Right lobe of liver (tissue), 6 donors: ENCODE results near the gene SEMA4D. TPM values are rescaled to one million over a fixed set of nuclear protein-coding genes. Genes with fewer than 3 reads are reported as not detected.

Experiments
- ATAC-seq, 4 donors: fragments of 200-7000 bp; cut with Tn5 transposase; one replicate each; pipeline ENCODE4 v1.9.1; 2020; ENCODE audit warnings: mild to moderate bottlenecking in 4 of 4, moderate library complexity in 4 of 4
- DNase-seq, 3 donors: peaks; one replicate each; pipeline ENCODE4 v3.0.0-alpha.2; 2020
- H3K27ac ChIP-seq, 3 donors: fragments of 200-600 bp; one replicate each; pipeline ENCODE4 v1.8.0; 2022
- H3K27me3 ChIP-seq, 2 donors: fragments of 200-600 bp; one replicate each; pipeline ENCODE4 v1.8.0; 2022
- H3K36me3 ChIP-seq, 4 donors: fragments of 200-600 bp; sonication (generic) in 1 of 4; one replicate each; pipeline versions ENCODE4 v1.5.1 to v1.8.0; 2017 to 2022; ENCODE audit warnings: control low read depth in 1 of 4
- H3K4me1 ChIP-seq, 4 donors: fragments of 200-600 bp; sonication (generic) in 1 of 4; one replicate each; pipeline versions ENCODE4 v1.5.1 to v1.8.0; 2017 to 2022; ENCODE audit warnings: control low read depth in 1 of 4
- H3K4me3 ChIP-seq, 3 donors: fragments of 200-600 bp; one replicate each; pipeline ENCODE4 v1.8.0; 2022
- H3K9me3 ChIP-seq, 4 donors: fragments of 200-600 bp; sonication (generic) in 1 of 4; one replicate each; pipeline versions ENCODE4 v1.5.1 to v1.8.0; 2017 to 2022; ENCODE audit warnings: control low read depth in 1 of 4
- CTCF ChIP-seq, 4 donors: fragments of 200-600 bp in 3 of 4; fragments of 450-650 bp in 1 of 4; IDR thresholded peaks; one replicate each; pipeline versions ENCODE4 v1.5.1 to v1.8.0; 2016 to 2022; ENCODE audit warnings: antibody characterized with exemption in 4 of 4, mild to moderate bottlenecking in 2 of 4
- POLR2A ChIP-seq: fragments of 450-650 bp; IDR thresholded peaks from one replicate; pipeline ENCODE4 v1.6.1; 2017; ENCODE audit warnings: antibody characterized with exemption, mild to moderate bottlenecking
- whole genome bisulfite sequencing: methylation state at CpG from one replicate; pipeline ENCODE4 v1.1.6; 2018; ENCODE audit warnings: low coverage, low lambda C conversion rate; ENCODE audit not compliant: insufficient coverage; ENCODE audit errors: missing lambda C conversion rate; 5-methylcytosine and 5-hydroxymethylcytosine counted together
- intact Hi-C, 2 donors: fragments of 100-400 bp; cut with DNase I; formaldehyde crosslinking; loops; one replicate each; pipeline versions ENCODE4 v1.11.2 to v1.14.1; 2022
- total RNA-seq, 6 experiments: library from RNA; depleted of rRNA in 2 of 6; stranded (reverse); fragments of >200 nt in 2 of 6; fragmentation: NEBNext Ultra II Directional in 3 of 6; extraction: Animal tissue kit (Norgen Biotek cat#: 25700) in 3 of 6; gene quantifications; one replicate each; pipeline versions ENCODE4 v1.1.0 to v1.2.4, GENCODE V29; 2016 to 2023
- donor health status: DM: no; HTN: yes; CAD: no.
- donor health status: DM: no; HTN: no; CAD: no.
- donor health status: DM: no; HTN: no; CAD: no.
- donor health status: DM: no; HTN: yes; CAD: no.
- donor health status: DM: no; HTN: yes; CAD: no.

SEMA4D gene
- total RNA-seq, 6 experiments from 2014 or later = 2.0 to 7.5 (median 3.5) TPM

DNA sequence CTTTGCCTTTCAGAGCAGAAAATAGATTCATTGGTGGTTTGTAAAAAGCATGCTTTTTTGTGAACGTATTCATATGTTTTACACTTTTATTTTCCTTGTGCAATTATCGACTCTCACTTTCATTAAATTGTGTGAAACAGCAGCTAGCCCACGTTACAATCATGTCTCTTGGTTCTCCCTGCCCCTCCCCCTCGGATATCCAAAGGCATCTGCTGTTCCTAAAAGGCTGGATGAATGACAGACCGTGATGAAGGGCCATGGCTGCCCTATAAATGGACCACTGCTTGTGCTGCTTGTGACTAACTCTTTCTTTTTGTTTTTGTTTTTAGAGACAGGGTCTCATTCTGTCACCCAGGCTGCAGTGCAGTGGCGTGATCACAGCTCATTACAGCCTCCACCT lies 17.0 kb upstream of the SEMA4D start:
- H3K4me1 ChIP-seq = no peaks in the 10 kb centered on the region
- ATAC-seq = no peak
- intact Hi-C loops = no loop called here
- H3K27ac ChIP-seq = no peak overlapping the region
- 77% methylated on average over 6 of the region's 6 CpGs for WGBS
- H3K27me3 ChIP-seq = no peaks in the 10 kb centered on the region
- DNase-seq = no peak
- H3K9me3 ChIP-seq = no peaks in the 10 kb centered on the region
- no peak overlapping the region for H3K4me3 ChIP-seq
- TF ChIP-seq POLR2A (no peak), CTCF (IDR thresholded peaks at IDR 0.05) (no peak)
- H3K36me3 ChIP-seq = no peaks in the 10 kb centered on the region

DNA sequence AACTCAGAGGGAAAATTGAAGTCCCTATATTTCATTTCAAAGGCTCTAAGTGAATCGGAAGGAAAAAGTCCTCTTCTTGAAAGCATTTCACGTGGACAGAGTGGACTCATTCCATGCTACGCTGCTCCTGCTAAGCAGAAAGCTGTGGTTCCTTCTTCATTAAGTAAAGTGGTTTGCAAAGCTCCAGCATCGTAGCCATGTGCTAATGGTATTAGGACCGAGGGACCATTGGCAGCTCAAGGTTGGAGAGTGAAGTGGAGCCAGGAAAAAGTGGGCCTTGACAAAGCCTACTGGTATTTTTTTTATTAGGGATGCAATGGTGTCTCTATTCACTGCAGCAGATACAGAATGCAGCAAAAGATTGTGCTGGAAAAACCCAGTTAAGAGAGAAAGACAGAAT lies 16.4 kb upstream of the SEMA4D start:
- Histone ChIP-seq H3K27me3 (no peaks in the 10 kb centered on the region), H3K4me3 (no peak overlapping the region), H3K27ac (no peak overlapping the region), H3K4me1 (no peaks in the 10 kb centered on the region), H3K36me3 (no peaks in the 10 kb centered on the region), H3K9me3 (no peaks in the 10 kb centered on the region)
- TF ChIP-seq POLR2A (no peak), CTCF (IDR thresholded peaks at IDR 0.05) (no peak)
- intact Hi-C loops = no loop called here
- WGBS = 61% methylated on average over 5 of the region's 5 CpGs
- DNase-seq (no peak), ATAC-seq (no peak)

- no peak for ATAC-seq
- TF ChIP-seq POLR2A (no peak), CTCF (IDR thresholded peaks at IDR 0.05) (no peak)
- intact Hi-C loops = no loop called here
- DNase-seq = no peak
- 75% methylated on average over 3 of the region's 3 CpGs for WGBS
- H3K4me1 ChIP-seq = no peaks in the 10 kb centered on the region
- no peak overlapping the region for H3K27ac ChIP-seq
- no peaks in the 10 kb centered on the region for H3K27me3 ChIP-seq
- H3K36me3 ChIP-seq = no peaks in the 10 kb centered on the region
- no peak overlapping the region for H3K4me3 ChIP-seq
- no peaks in the 10 kb centered on the region for H3K9me3 ChIP-seq
These were observed 15.9 kb upstream of the SEMA4D start for GRCh38 chr9:89513837-89514236.

DNA sequence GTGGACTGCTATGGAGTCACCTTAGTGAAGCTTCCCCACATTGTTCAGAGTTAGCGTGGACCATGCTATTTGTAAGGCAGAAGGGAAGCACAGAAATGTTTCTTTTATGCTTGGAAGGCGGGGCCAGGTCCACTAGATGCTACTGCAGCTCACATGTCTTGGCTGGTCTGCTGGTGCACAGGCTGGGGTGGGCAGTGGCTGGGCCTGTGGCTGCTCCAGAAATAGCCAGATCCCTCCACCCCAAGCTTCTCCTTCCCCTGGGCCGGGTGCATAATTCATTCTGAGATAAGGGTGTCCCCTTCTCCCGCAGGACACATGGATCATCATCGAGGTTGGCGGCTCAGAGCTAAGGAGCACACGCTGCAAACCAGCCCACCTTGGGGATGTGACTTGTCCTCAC lies 14.5 kb upstream of the SEMA4D start:
- DNase-seq (no peak), ATAC-seq (no peak)
- Histone ChIP-seq H3K27me3 (no peaks in the 10 kb centered on the region), H3K36me3 (no peaks in the 10 kb centered on the region), H3K4me3 (no peak overlapping the region), H3K9me3 (no peaks in the 10 kb centered on the region), H3K27ac (no peak overlapping the region), H3K4me1 (no peaks in the 10 kb centered on the region)
- TF ChIP-seq POLR2A (no peak), CTCF (IDR thresholded peaks at IDR 0.05) (no peak)
- intact Hi-C loops = no loop called here
- WGBS = 100% methylated on average over 1 of the region's 7 CpGs

- intact Hi-C loops = no loop called here
- no peaks in the 10 kb centered on the region for H3K9me3 ChIP-seq
- no peak overlapping the region for H3K27ac ChIP-seq
These were observed 11.2 kb upstream of the SEMA4D start for GRCh38 chr9:89508951-89509615.

More at GRCh38 chr9:89508951-89509615, 11.2 kb upstream of the SEMA4D start:
- Histone ChIP-seq H3K4me1 (no peaks in the 10 kb centered on the region), H3K4me3 (no peak overlapping the region), H3K27me3 (no peaks in the 10 kb centered on the region), H3K36me3 (no peaks in the 10 kb centered on the region)
- no peak for ATAC-seq
- no peak for TF ChIP-seq CTCF (IDR thresholded peaks at IDR 0.05)
- TF ChIP-seq POLR2A = no peak
- WGBS = 70% methylated on average over 7 of the region's 7 CpGs
- DNase-seq = no peak
